Mesenchymal stem cell (in vitro differentiated cells and primary cell): ENCODE measurements around the gene PIK3CB.

Experiments
- DNase-seq: peaks from one replicate; pipeline ENCODE4 v3.0.0-alpha.2; 2013
- H2AFZ ChIP-seq: one replicate; pipeline ENCODE4 v1.6.1; 2013; ENCODE audit warnings: low read depth, mild to moderate bottlenecking, control low read depth, inconsistent platforms, low read length, moderate library complexity
- H2AK5ac ChIP-seq: 2 replicates; pipeline ENCODE4 v1.6.1; 2013; ENCODE audit warnings: low read length, moderate library complexity, mild to moderate bottlenecking, inconsistent platforms; ENCODE audit not compliant: severe bottlenecking
- H2BK120ac ChIP-seq: one replicate; pipeline ENCODE4 v1.6.1; 2013; ENCODE audit warnings: low read depth, mild to moderate bottlenecking, inconsistent platforms, low read length, moderate library complexity
- H2BK12ac ChIP-seq, 2 experiments: one replicate each; pipeline ENCODE4 v1.6.1; 2013; ENCODE audit warnings: inconsistent platforms in 2 of 2, low read length in 2 of 2, mild to moderate bottlenecking in 2 of 2, moderate library complexity in 2 of 2, control low read depth in 1 of 2
- H2BK15ac ChIP-seq: one replicate; pipeline ENCODE4 v1.6.1; 2013; ENCODE audit warnings: mild to moderate bottlenecking, low read depth, inconsistent platforms; ENCODE audit not compliant: poor library complexity, severe bottlenecking
- H2BK5ac ChIP-seq: 2 replicates; pipeline ENCODE4 v1.6.1; 2013; ENCODE audit warnings: low read depth, mild to moderate bottlenecking, low read length, control low read depth, inconsistent platforms; ENCODE audit not compliant: poor library complexity, severe bottlenecking
- H3K14ac ChIP-seq, 2 experiments: one replicate each; pipeline ENCODE4 v1.6.1; 2013; ENCODE audit warnings: inconsistent platforms in 2 of 2, low read length in 2 of 2, control low read depth in 1 of 2, mild to moderate bottlenecking in 1 of 2, moderate library complexity in 1 of 2
- H3K18ac ChIP-seq, 2 experiments: one replicate each; pipeline ENCODE4 v1.6.1; 2013; ENCODE audit warnings: inconsistent platforms in 2 of 2, low read length in 2 of 2, control low read depth in 1 of 2, low read depth in 1 of 2, mild to moderate bottlenecking in 1 of 2
- H3K23ac ChIP-seq, 2 experiments: one replicate each; pipeline ENCODE4 v1.6.1; 2013; ENCODE audit warnings: inconsistent platforms in 2 of 2, low read length in 2 of 2, mild to moderate bottlenecking in 2 of 2, moderate library complexity in 2 of 2, control low read depth in 1 of 2
- H3K27ac ChIP-seq: 2 replicates; pipeline ENCODE4 v1.5.1; 2013; ENCODE audit warnings: mild to moderate bottlenecking, moderate library complexity, low read length, control low read depth, inconsistent platforms; ENCODE audit not compliant: poor library complexity, severe bottlenecking
- H3K27me3 ChIP-seq, 2 experiments: 2 replicates each; pipeline versions ENCODE4 v1.6.1 to v1.7.0; 2013; ENCODE audit warnings: low read length in 2 of 2, mild to moderate bottlenecking in 2 of 2, moderate library complexity in 2 of 2, control low read depth in 1 of 2, inconsistent platforms in 1 of 2; ENCODE audit not compliant: control insufficient read depth in 1 of 2, insufficient read depth in 1 of 2
- H3K36me3 ChIP-seq, 2 experiments: 2 replicates each; pipeline versions ENCODE4 v1.6.1 to v1.7.0; 2013; ENCODE audit warnings: low read length in 2 of 2, control low read depth in 1 of 2, inconsistent platforms in 1 of 2, low read depth in 1 of 2, mild to moderate bottlenecking in 1 of 2; ENCODE audit not compliant: insufficient read depth in 2 of 2, control insufficient read depth in 1 of 2
- H3K4ac ChIP-seq, 2 experiments: one replicate each; pipeline ENCODE4 v1.6.1; 2013; ENCODE audit warnings: inconsistent platforms in 2 of 2, low read length in 2 of 2, mild to moderate bottlenecking in 2 of 2, moderate library complexity in 2 of 2, control low read depth in 1 of 2, low read depth in 1 of 2
- H3K4me1 ChIP-seq: 2 replicates; pipeline ENCODE4 v1.6.1; 2013; ENCODE audit warnings: low read depth, low read length, control low read depth; ENCODE audit not compliant: control insufficient read depth, insufficient read depth
- H3K4me2 ChIP-seq: 2 replicates; pipeline ENCODE4 v1.6.1; 2013; ENCODE audit warnings: low read length, mild to moderate bottlenecking, inconsistent platforms; ENCODE audit not compliant: poor library complexity, severe bottlenecking
- H3K4me3 ChIP-seq, 2 experiments: 2 replicates each; pipeline versions ENCODE4 v1.5.1 to v1.7.0; 2013; ENCODE audit warnings: low read length in 2 of 2, mild to moderate bottlenecking in 2 of 2, control low read depth in 1 of 2, low read depth in 1 of 2; ENCODE audit not compliant: insufficient read depth in 1 of 2
- H3K79me1 ChIP-seq: replicated peaks from 2 replicates; pipeline ENCODE4 v1.6.1; 2013; ENCODE audit warnings: mild to moderate bottlenecking, control low read depth, low read length, inconsistent platforms; ENCODE audit not compliant: poor library complexity, severe bottlenecking
- H3K9ac ChIP-seq: 2 replicates; pipeline ENCODE4 v1.7.0; 2013; ENCODE audit warnings: mild to moderate bottlenecking, low read length, moderate library complexity
- H3K9me3 ChIP-seq: 2 replicates; pipeline ENCODE4 v1.7.0; 2013; ENCODE audit warnings: mild to moderate bottlenecking, low read length; ENCODE audit not compliant: control insufficient read depth
- H4K8ac ChIP-seq: one replicate; pipeline ENCODE4 v1.6.1; 2013; ENCODE audit warnings: inconsistent platforms, mild to moderate bottlenecking, low read length, moderate library complexity
- H4K91ac ChIP-seq: one replicate; pipeline ENCODE4 v1.6.1; 2013; ENCODE audit warnings: mild to moderate bottlenecking, low read length, inconsistent platforms
- WGBS: methylation state at CpG from one replicate; pipeline ENCODE4 v1.1.7; 2013; ENCODE audit warnings: mixed read lengths; 5-methylcytosine and 5-hydroxymethylcytosine counted together

PIK3CB gene

GRCh38 chr3:138767498-138768104 lies 67.1 kb downstream of the PIK3CB start:
- Histone ChIP-seq H3K9me3 (peaks cover 8% of the 10 kb centered on the region), H4K91ac (no peak overlapping the region), H3K23ac (no peak overlapping the region), H2BK120ac (no peak overlapping the region), H3K27ac (peak overlapping the region; percentile 6), H3K14ac (peak overlapping the region in 1 of 2 experiments; percentile 66), H3K4ac (no peak overlapping the region), H2BK15ac (no peak overlapping the region), H3K79me1 (peaks cover 27% of the 10 kb centered on the region), H2BK5ac (no peak overlapping the region), H2AFZ (no peak overlapping the region), H3K36me3 (peaks cover 9 to 17% of the 10 kb centered on the region in 2 experiments), H3K18ac (peak overlapping the region in 1 of 2 experiments; percentile 50), H2BK12ac (no peak overlapping the region), H3K9ac (no peak overlapping the region), H3K4me2 (no peak overlapping the region), H3K4me1 (peaks cover 20% of the 10 kb centered on the region), H2AK5ac (peak overlapping the region; percentile 85), H4K8ac (no peak overlapping the region), H3K4me3 (no peak overlapping the region), H3K27me3 (no peaks in the 10 kb centered on the region)
- DNase-seq, result no peak
- 96% methylated on average over 11 of the region's 11 CpGs for WGBS

GRCh38 chr3:138761002-138761401 lies 73.7 kb downstream of the PIK3CB start:
- H3K4me1 ChIP-seq, result peaks cover 4% of the 10 kb centered on the region
- H2BK5ac ChIP-seq, result no peak overlapping the region
- no peak overlapping the region for H3K4ac ChIP-seq
- no peak overlapping the region for H2BK120ac ChIP-seq
- H4K8ac ChIP-seq, result no peak overlapping the region
- no peak overlapping the region for H3K14ac ChIP-seq
- H4K91ac ChIP-seq, result no peak overlapping the region
- H2AFZ ChIP-seq, result no peak overlapping the region
- H3K27me3 ChIP-seq, result no peaks in the 10 kb centered on the region
- no peak overlapping the region for H3K23ac ChIP-seq
- no peak overlapping the region for H2AK5ac ChIP-seq
- H3K36me3 ChIP-seq, result no peaks in the 10 kb centered on the region
- H3K9me3 ChIP-seq, result no peaks in the 10 kb centered on the region
- H3K4me3 ChIP-seq, result no peak overlapping the region
- H2BK12ac ChIP-seq, result no peak overlapping the region
- H3K4me2 ChIP-seq, result no peak overlapping the region
- WGBS, result no CpG with 5 or more reads among the region's 2 CpGs
- H3K9ac ChIP-seq, result no peak overlapping the region
- no peak for DNase-seq
- peaks cover 20% of the 10 kb centered on the region for H3K79me1 ChIP-seq
- no peak overlapping the region for H3K27ac ChIP-seq
- no peak overlapping the region for H2BK15ac ChIP-seq
- no peak overlapping the region for H3K18ac ChIP-seq

DNA sequence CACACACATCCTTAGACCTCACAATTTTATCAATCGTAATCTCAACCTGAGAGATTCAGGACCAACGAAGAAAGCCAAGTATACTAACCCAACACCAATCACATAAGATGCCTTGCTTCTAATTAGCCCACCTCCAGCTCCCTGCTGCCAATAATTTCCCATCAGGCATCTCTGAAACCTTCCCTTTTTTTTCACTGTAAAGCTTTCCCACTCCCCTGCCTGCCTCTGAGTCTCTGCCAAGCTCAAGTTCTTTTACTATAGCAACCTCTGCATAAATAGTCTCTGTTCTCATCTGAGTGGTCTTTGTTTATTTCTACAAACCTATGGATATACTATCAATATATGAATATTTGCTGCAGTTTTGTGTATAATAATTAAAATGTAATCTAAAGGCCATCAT lies 86.5 kb downstream of the PIK3CB start:
- Histone ChIP-seq H2AK5ac (no peak overlapping the region), H3K79me1 (peaks cover 10% of the 10 kb centered on the region), H4K91ac (no peak overlapping the region), H2BK5ac (no peak overlapping the region), H3K4me1 (peaks cover 1% of the 10 kb centered on the region), H2BK15ac (no peak overlapping the region), H2BK12ac (no peak overlapping the region), H3K27ac (no peak overlapping the region), H2BK120ac (no peak overlapping the region), H3K9me3 (no peaks in the 10 kb centered on the region), H3K4me2 (no peak overlapping the region), H3K18ac (no peak overlapping the region), H3K9ac (no peak overlapping the region), H3K23ac (no peak overlapping the region), H3K14ac (no peak overlapping the region), H3K4me3 (no peak overlapping the region), H3K36me3 (peaks cover 0 to 3% of the 10 kb centered on the region in 2 experiments), H3K27me3 (no peaks in the 10 kb centered on the region), H2AFZ (no peak overlapping the region), H3K4ac (no peak overlapping the region), H4K8ac (no peak overlapping the region)
- WGBS, result 86% methylated on average over 2 of the region's 2 CpGs
- DNase-seq, result no peak

DNA sequence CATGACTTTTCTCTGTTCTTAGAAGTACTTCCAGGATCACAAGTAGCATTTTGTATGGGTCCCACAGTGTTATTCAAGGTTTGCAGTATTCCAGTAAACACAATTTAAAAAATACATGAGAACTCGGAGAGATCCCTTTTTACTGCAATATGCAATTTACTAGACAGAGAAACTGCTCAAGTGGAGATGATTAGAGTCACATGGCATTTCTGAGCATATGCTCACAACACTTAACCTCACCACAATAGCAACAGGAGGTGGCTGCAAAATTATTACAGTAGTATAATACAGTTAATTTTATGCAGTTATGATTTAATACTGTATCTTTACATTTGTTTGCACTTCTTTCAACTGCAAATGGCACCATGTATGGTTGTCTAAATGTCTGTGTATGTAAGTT lies 87.5 kb downstream of the PIK3CB start:
- H2AFZ ChIP-seq, result no peak overlapping the region
- H3K4me2 ChIP-seq, result no peak overlapping the region
- peaks cover 9% of the 10 kb centered on the region for H3K79me1 ChIP-seq
- no CpG with 5 or more reads among the region's 1 CpG for WGBS
- no peaks in the 10 kb centered on the region for H3K9me3 ChIP-seq
- H3K27ac ChIP-seq, result no peak overlapping the region
- no peak overlapping the region for H2BK15ac ChIP-seq
- no peak overlapping the region for H3K18ac ChIP-seq
- DNase-seq, result no peak
- H3K4me1 ChIP-seq, result no peaks in the 10 kb centered on the region
- no peaks in the 10 kb centered on the region for H3K27me3 ChIP-seq
- no peak overlapping the region for H3K14ac ChIP-seq
- H4K91ac ChIP-seq, result no peak overlapping the region
- H2BK5ac ChIP-seq, result no peak overlapping the region
- no peak overlapping the region for H3K23ac ChIP-seq
- no peak overlapping the region for H2BK12ac ChIP-seq
- H2AK5ac ChIP-seq, result no peak overlapping the region
- peaks cover 0 to 3% of the 10 kb centered on the region in 2 experiments for H3K36me3 ChIP-seq
- no peak overlapping the region for H2BK120ac ChIP-seq
- H3K4ac ChIP-seq, result no peak overlapping the region
- H3K4me3 ChIP-seq, result no peak overlapping the region
- no peak overlapping the region for H3K9ac ChIP-seq
- H4K8ac ChIP-seq, result no peak overlapping the region
